Activated effector memory CD4-positive, alpha-beta T cell treated with anti-CD3 and anti-CD28 coated beads, Interleukin-2, amount 50 U/mL, for 16 hours (primary cell): Measurements from ENCODE around the gene IFT80.
"Not testable (repeated sequence)": the region's sequence is repeated elsewhere in the genome, so short reads cannot be mapped to it uniquely, and the experiment has no call there.

Source experiments
- DNase-seq: peaks from one replicate; pipeline ENCODE4 v3.0.0-alpha.2; 2020

The IFT80 gene

DNA sequence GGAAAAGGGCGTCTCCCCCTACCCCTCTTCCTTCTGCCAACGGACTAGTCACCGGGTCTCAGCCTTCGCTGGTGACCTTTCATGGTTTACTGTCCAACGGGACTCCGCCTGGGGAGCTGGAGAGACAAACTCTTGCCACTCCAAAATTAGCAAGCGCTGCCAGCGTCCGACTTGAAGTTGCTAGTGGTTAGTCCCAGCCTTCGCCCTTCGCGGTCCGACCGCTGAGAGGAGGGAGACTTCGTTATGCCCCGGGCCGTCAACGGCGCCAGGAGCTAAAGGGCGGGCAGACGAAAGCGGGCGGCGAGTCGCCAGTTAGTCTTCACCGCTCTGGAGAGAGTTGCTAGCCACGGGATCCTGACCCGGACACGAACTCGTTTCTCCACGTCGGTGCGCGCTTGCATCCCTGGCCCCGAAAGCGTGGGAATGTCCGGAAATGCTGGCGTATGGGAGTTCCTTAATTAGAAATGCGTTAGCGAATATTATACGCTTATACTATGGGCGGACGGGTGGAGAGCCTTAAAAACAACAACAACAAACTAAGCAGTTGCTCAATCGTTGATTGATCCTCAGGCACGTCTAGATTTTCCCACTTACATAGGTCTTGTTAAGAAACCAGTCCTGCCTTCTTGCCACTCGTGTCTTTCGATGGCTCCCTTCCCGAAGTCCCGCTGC is 1.1 kb upstream of the IFT80 start:
- DNase-seq: peak; percentile 78

DNA sequence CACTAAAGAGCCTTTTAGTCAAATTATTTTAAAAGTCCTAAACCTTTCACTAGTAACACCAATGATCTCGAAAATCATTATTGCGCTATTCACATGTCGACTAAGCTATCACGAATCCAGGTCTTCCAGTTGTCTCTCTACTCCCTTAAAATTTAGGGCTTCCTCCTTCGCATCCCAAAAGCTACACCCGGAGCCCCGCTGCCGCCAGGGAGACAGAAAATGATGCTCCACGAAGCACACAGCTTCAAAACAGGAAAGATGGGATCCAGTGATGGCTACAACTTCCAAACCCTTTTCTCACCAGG is 253 bp downstream of the IFT80 start:
- no peak for DNase-seq

DNA sequence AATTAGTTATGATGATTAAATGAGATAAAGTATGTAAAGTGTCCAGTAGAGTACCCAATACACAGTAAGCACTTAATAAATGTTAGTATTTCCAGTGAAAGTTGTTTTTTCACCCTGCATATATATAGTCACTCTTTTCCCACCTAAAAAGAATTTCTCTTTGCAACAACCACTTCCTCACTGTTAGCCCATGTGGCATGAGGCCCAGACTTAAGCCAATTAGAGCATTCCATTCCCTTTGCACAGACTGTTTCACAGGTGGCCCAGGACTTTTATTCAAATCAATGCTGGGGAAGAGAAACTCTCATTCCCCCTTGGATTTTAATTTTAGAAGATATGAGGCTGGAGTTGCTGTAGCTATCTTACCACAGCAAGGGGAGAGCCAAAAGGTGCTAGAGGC is 3.7 kb downstream of the IFT80 start:
- no peak for DNase-seq

DNA sequence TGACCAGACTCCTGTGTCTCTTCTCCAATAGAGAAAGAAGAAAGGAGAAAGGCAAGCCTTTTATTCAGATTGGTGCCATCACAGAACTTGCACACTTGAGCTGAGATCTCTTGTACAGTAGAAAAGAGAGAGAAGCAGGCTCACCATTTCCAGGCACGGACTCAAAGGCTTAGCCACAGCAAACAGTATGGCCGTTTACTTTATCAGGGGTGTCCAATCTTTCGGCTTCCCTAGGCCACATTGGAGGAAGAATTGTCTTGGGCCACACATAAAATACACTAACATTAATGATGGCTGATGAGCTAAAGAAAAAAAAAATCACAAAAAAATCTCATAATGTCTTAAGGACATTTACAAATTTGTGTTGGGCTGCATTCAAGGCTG is 5.0 kb downstream of the IFT80 start:
- no peak for DNase-seq

DNA sequence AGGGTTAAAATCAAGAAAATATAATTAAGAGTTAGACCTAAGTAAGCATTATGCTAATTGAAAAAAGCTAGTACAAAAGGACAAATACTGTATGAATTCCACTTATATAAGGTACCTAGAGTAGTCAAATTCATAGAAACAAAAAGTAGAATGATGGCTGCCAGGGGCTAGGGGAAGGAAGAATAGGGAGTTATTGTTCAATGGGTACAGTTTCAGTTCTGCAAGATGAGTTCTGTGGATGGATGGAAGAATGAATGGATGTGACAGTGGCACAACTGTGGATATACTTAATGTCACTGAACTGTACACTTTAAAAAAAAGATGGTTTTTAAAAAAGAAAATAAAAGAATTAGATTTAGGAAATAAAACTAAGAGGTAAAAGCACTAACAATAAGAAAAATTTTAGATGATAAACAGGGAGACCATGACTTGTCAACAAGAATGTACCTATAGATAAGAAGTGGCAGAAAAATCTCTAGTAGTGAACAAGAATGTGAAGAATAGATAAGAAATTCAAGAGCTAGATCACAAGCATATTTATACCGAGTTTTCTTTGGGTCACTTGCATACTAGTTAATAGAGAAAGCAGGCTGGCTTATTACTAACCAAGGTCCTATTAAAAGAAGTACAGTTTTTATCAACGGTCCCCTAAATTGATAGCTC is 5.5 kb downstream of the IFT80 start:
- DNase-seq: no peak

DNA sequence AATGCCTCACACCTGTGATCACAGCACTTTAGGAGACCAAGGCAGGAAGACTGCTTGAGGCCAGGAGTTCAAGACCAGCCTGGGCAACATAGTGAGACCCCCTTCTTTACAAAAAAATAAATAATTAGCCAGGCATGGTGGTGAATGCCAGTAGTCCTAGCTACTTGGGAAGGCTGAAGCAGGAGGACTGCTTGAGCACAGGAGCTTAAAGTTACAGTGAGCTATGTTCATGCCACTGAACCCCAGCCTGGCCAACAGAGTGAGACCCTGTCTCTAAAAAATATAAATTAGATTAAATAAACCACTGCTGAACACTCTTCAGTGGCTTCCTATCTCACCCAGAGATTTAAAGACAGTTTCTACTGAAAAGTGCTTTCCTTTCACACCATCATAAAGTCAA is 6.2 kb downstream of the IFT80 start:
- DNase-seq: no peak

DNA sequence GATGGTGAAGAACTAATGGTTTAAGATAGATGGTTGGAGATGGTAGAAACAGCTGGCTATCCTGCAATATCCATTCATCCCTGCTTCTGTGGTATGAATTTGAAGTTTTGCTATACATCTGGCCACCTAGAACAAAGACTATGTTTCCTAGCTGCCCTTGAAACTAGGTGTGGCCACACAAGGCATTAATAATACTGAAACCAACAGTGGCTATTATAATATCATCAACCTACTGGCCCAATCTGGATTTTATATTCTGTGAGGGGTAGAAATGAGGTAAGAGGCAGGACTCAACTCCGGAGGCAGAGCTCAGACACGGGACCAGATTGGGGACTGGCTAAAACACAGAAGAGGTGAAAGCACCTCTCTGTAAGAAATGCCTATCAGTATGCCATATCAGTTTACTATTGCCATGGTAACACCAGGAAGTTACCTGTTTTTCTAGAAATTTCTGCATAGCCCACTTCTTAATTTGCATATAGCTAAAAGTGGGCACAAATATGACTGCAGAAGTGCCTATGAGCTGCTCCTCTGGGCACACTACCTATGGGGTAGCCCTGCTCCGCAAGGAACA is 8.4 kb downstream of the IFT80 start:
- DNase-seq: no peak

DNA sequence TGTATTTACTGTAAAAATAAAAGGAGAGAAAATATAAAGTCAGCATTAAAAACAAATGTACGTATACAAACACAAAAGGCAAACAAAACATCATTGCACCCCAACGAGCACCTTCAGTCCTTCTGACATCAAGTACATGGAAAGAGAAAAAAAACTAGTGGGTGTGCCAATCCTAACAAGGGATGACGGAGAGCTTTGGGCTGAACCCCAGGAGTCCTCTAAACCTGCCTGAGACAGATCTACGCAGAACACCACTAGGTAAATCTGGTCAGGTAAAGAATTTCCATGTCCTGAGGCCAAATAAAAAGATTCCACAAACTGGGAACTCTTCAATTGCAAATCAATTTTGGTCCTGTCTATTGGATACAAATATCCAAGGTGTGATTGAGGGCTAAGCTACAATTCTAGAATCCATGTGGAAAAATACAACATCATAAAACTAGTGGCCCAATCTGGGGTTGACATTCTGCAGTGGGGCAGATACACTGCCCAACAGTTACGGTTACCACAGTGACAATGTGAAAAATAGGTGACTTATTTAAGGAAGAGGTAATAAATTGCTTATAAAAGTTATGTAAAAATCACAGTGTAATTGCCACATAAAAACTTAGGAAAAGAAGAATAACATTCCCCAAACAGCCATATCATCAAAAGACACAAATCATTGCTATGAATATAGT is 14.2 kb downstream of the IFT80 start:
- no peak for DNase-seq

DNA sequence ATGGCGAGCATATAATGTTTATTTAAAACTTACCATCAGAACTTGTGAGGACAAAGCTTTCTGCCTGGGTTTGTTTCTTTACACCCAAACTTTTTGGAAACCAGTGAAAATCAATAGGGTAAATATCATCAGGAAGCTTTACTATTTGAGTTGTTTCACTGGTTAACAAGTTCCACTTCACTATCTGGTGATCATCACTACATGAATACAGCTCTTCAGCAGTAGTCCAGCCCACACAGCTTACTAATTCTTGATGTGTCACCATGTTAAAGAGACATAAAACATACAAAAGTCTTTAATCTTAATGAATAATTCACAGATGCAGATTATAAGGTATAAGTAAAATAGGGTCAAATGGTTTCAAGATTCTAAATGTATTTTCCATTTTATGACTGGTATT is 17.6 kb downstream of the IFT80 start:
- no peak for DNase-seq

DNA sequence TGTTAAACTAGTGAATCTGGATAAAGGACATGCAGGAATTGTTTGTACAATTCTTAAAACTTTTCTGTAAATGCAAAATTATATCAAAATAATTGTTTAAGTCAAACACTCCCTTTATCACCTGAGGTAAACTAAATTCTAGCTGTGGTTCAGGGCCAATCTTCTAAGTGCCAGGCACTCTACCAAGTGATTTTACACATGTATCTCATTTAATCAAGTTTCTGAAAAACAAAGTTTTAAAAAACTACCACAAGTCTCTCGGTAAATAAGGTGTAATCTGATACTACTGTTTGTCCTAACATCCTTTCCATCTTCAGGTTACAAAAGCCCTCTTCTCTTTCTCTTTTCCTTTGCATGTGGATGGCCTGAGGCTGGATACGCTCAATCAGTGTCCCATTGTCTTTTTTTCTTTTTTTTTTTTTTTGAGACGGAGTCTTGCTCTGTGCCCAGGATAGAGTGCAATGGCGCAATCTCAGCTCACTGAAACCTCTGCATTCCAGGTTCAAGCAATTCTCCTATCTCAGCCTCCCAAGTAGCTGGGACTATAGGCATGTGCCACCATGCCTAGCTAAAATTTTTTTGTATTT is 19.3 kb downstream of the IFT80 start:
- DNase-seq: no peak

DNA sequence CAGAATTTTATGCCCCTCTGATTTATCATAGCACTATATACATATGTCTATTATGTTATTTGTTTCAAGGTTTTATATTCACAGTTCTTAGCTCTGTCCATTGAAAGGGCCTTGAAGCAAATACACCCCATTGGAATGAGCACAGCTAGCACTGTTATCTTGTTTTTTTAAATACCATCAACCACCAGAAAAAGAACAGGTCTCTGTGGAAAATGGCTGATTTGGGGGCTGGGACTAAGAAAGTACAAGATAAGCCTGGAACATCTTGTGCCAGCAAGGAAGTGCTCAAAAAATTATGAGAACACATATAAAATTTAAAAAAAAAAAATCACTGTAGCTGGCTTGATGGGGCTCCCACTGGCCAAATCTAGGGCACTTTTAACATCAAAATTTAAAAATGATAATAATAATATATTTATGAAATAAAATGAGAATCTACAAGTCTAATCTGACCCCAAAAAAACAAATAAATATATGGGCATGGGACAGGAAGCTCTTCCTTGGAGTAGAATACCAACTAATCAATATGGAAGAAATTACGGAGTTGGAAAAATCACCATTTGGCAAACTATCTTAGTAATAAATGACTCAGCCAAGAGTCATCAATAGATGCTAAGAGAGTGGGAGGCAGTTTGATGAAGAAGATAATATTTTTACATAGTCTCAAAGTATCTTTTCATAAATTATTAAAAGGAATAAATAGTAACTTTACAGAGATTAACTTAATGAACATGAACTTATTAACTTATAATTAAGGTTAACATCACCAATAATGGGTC is 20.5 kb downstream of the IFT80 start:
- no peak for DNase-seq

DNA sequence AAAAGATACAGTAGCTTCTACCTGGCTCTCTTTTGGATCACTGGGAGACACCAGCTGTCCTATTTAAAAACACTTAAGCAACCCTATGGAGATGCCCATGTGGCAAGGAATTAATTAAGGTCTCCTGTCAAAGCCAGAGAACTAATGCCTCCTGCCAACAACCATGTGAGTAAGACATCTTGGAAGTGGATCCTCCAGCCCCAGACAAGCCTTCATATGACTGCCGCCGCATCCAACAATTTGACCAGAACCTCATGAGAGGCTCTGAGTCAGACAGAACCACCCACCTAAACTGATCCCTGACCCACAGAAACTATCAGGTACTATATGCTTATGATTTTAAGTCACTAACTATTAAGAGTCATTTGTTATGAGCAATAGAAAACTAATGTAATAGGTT is 22.3 kb downstream of the IFT80 start:
- DNase-seq: no peak

DNA sequence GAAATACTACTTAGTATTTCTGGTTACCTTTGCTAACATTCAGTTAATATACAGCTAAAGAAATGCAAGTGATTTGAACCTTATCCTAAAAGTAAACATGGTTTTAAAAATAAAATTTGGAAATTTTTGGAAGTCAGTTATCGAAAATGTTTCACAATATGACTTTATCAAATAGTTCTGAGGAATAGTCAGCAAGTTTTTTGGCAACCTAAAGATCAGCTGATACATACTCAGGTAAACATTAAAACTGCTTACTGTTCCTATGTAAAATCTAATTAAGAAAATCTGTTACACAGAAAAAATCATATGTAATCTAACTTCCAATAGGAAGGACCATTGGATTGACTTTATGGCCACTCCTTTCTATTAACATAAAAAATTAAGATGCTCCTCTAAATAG is 24.1 kb downstream of the IFT80 start:
- DNase-seq: no peak

DNA sequence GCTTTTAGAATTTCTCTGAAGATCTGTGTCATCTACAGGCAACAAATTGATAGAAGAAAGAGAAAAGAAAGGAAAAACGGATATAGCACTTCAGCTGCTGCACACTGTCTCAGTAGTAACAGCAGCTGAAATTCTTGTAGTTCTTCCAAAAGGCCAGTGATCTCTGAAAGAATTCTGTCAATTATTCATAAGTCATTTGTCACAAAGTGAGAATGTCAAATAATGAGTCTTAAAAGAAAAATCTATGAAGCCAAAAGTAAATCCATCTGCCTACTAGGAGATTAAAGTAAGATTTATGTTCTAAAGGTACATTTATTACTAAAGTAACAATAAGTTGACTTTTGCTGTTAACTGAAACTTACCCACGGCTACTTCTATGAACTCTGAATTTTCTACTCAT is 24.6 kb downstream of the IFT80 start:
- no peak for DNase-seq

DNA sequence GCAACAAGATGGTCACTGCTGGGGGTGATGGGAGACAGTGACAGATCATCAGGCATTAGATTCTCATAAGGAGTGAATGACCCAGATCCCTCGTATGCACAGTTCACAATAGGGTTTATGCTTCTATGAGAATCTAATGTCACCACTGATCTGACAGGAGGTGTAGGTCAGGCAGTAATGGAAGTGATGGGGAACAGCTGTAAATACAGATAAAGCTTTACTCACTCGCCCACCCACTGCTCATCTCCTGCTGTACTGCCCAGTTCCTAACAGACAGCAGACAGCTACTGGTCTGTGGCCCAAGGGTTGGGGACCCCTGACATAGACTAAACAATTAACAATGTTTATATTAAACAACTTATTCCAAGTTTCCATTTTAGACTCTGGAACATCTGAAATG is 25.4 kb downstream of the IFT80 start:
- no peak for DNase-seq

DNA sequence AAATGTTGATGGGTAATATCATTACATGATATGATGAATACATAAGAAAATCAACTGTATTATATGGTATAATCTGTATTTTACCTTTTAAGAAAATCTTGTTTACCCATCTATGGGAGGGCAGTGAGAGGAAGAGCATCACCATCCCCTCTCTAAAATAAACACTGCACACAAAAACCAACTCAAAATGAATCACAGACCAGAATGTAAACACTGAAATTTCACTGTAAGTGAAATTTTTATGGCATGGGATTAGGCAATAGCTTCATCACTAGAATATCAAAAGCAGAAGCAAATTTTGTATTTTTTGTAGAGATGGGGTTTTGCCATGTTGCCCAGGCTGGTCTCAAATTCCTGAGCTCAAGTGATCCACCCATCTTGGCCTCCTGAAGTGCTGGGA is 26.2 kb downstream of the IFT80 start:
- DNase-seq: no peak

DNA sequence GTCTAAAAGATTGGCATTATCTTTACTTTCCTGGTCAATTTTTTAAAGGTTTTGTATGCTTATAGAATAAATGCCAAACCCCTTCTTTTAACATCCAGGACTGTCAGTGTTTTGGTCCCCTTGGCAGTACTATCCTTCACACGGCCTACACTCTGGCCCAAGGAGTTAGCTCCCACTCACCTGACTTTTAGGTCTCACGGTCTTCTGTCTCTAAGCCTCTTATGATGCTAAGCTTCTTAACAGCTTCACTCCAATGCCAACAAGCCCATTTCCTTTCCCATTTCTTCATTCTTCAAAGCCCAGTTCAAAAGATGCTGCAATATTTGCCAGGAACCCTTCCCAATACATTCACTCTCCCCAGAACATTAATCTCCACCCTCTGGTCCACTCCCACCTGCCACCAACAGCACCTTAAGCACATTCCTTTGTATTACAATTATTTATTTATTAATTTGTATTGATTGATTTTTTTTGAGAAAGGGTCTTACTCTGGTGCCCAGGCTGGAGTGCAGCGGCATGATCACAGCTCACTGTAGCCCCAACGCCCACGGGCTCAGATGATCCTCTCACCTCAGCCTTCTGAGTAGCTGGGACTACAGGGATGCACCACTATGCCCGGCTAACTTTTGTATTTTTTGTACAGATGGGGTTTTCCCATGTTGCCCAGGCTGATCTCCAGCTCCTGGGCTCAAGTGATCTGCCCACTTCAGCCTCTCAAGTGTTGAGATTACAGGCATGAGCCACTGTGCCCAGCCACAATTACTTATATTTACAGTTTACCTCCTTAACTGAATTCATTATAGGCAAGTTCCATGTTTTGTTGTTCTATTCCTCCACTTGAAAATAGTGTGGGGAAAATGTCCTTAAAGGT is 27.8 kb downstream of the IFT80 start:
- no peak for DNase-seq

DNA sequence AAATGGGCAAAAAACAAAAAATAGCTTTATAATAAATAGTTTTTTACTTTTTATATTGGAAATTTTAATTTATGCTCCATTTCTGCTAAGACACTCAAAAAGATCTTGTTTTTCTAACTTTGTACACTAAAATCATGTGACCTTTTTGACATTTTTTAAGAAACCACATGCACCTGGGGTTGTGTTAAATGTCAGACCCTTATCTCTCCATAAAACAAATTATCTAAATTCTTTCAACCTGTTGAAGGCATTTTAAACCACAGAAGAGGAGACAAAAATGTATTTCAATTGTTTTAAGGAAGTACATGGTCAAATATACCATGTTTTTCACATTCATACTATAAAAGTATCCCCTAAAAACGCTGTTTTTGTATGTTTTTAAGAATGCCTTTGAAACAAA is 29.2 kb downstream of the IFT80 start:
- no peak for DNase-seq

DNA sequence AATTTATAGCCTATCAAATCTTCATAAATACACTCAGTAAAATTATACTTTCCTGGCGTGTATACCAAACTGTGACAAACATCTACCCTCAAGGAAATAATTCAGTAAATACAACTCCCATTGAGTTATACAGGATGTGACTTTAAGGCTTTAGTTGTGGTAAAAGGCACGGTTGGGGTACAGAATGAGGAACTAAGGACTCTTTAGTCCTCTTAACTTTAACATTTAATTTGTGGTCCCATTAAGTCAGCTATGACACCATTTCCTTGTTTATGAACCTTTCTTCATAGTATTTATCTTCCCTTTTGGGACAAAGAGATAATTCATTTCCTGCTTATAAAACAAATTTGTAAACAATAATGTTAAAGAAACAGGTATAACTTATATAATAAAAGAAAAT is 30.2 kb downstream of the IFT80 start:
- DNase-seq: no peak

DNA sequence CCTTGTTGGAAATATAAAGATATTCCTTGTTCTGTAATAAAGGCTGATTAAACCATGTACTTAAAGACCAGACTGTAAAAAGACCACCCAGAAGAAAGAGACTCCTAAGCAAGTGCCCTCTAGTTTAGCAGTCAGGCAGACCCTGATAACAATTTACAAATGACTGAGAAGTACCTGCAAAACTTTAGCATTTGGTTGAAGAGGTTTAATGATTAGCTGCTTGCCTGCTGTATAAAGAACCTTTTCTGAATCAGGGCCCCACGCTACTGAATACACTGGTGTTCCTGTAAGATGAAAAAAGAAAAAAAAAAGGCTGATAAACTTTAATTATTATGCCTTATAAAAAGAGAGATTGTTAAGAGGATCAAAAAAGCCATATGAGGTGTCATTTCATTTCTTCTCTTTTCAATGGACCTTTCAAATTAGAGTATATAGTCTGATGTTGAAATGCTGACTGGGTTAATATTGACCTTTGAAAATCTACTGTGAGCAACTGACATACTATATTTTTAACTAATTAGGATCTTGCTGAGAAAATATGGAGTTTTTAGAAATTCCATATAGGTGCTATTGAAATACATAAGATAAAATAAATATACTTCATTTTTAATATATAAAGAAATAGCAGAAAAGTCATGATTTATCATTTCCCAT is 33.0 kb downstream of the IFT80 start:
- DNase-seq: no peak

DNA sequence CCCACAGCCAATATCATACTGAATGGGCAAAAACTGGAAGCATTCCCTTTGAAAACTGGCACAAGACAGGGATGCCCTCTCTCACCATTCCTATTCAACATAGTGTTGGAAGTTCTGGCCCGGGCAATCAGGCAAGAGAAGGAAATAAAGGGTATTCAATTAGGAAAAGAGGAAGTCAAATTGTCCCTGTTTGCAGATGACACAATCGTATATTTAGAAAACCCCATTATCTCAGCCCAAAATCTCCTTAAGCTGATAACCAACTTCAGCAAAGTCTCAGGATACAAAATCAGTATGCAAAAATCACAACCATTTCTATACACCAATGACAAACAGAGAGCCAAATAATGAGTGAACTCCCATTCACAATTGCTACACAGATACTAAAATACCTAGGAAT is 36.1 kb downstream of the IFT80 start:
- DNase-seq: not testable (repeated sequence)

DNA sequence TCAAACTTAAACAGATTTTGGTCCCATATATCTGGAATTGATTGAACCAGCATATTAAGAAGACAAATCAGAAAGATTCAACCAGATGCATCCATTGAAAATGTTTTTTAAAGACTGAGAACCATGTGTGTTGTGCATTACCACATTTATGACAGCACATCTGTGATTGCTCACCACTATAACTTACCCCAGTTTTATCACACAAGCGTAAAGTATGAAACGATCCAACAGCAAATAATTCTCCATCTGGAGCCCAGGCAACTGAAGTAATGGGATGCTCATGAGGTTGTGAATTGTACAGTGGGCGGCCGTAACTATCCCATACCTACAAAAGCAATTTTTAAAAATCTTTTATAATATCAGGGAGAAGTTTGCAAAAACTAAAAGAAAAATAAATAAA is 43.2 kb downstream of the IFT80 start:
- DNase-seq: no peak
